Measurements from ENCODE around the gene VSTM5.

Gene VSTM5

GRCh38 chr11:93849751-93850593 is 446 bp downstream of the VSTM5 start:
- peak overlapping the region; percentile 50 for H3K4me3 ChIP-seq (ENCODE audit: low read depth, low read length)
- TF ChIP-seq CTCF (conservative IDR thresholded peaks at IDR 0.05; ENCODE audit: low read depth, low read length): no peak
- peak; percentile 30 for DNase-seq (ENCODE audit: low read depth)

GRCh38 chr11:93849201-93849600 is 1.2 kb downstream of the VSTM5 start:
- no peak overlapping the region for H3K4me3 ChIP-seq (ENCODE audit: low read depth, low read length)
- no peak for TF ChIP-seq CTCF (conservative IDR thresholded peaks at IDR 0.05; ENCODE audit: low read depth, low read length)
- no peak for DNase-seq (ENCODE audit: low read depth)

- peak; percentile 52 for DNase-seq (ENCODE audit: low read depth)
- no peak for TF ChIP-seq CTCF (conservative IDR thresholded peaks at IDR 0.05; ENCODE audit: low read depth, low read length)
- H3K4me3 ChIP-seq (ENCODE audit: low read depth, low read length): no peak overlapping the region
These were observed 4.0 kb downstream of the VSTM5 start for GRCh38 chr11:93846411-93846810.

GRCh38 chr11:93845181-93846092 is 5.0 kb downstream of the VSTM5 start:
- H3K4me3 ChIP-seq (ENCODE audit: low read depth, low read length): no peak overlapping the region
- DNase-seq (ENCODE audit: low read depth): no peak
- TF ChIP-seq CTCF (conservative IDR thresholded peaks at IDR 0.05; ENCODE audit: low read depth, low read length): no peak

- TF ChIP-seq CTCF (conservative IDR thresholded peaks at IDR 0.05; ENCODE audit: low read depth, low read length): no peak
- H3K4me3 ChIP-seq (ENCODE audit: low read depth, low read length): no peak overlapping the region
- no peak for DNase-seq (ENCODE audit: low read depth)
These were observed 5.8 kb downstream of the VSTM5 start for GRCh38 chr11:93844568-93844967.

- H3K4me3 ChIP-seq (ENCODE audit: low read depth, low read length): no peak overlapping the region
- DNase-seq (ENCODE audit: low read depth): no peak
- TF ChIP-seq CTCF (conservative IDR thresholded peaks at IDR 0.05; ENCODE audit: low read depth, low read length): no peak
These were observed 6.5 kb downstream of the VSTM5 start for GRCh38 chr11:93843906-93844305.

All from choroid plexus epithelial cell (primary cell).